COLO668 (cell line): ENCODE results near the gene ANK3.

ENCODE experiments used
- DNase-seq: peaks from one replicate; lab custom pipeline; 2025; ENCODE audit not compliant: unreplicated experiment; lab: John Stamatoyannopoulos, UW

Gene ANK3

GRCh38 chr10:60380781-60381180, 8.9 kb downstream of the ANK3 start:
- DNase-seq = no peak

- no peak for DNase-seq
Observed at GRCh38 chr10:60377955-60378354, 11.7 kb downstream of the ANK3 start.

GRCh38 chr10:60377042-60377352, 12.7 kb downstream of the ANK3 start:
- no peak for DNase-seq

- DNase-seq = no peak
Observed at GRCh38 chr10:60376221-60377041, 13.2 kb downstream of the ANK3 start.

GRCh38 chr10:60375293-60376004, 14.2 kb downstream of the ANK3 start:
- DNase-seq = no peak

GRCh38 chr10:60374836-60375235, 14.8 kb downstream of the ANK3 start:
- no peak for DNase-seq

GRCh38 chr10:60372436-60372835, 17.2 kb downstream of the ANK3 start:
- DNase-seq = no peak

GRCh38 chr10:60369547-60369930, 20.1 kb downstream of the ANK3 start:
- no peak for DNase-seq

GRCh38 chr10:60368875-60369546, 20.7 kb downstream of the ANK3 start:
- no peak for DNase-seq

GRCh38 chr10:60367901-60368300, 21.8 kb downstream of the ANK3 start:
- no peak for DNase-seq

GRCh38 chr10:60367431-60367830, 22.2 kb downstream of the ANK3 start:
- no peak for DNase-seq

GRCh38 chr10:60367024-60367423, 22.7 kb downstream of the ANK3 start:
- no peak for DNase-seq

- DNase-seq = no peak
Observed at GRCh38 chr10:60363187-60363586, 26.5 kb downstream of the ANK3 start.

GRCh38 chr10:60362461-60362860, 27.2 kb downstream of the ANK3 start:
- no peak for DNase-seq

- no peak for DNase-seq
Observed at GRCh38 chr10:60359066-60359465, 30.6 kb downstream of the ANK3 start.

- DNase-seq = no peak
Observed at GRCh38 chr10:60358282-60358681, 31.4 kb downstream of the ANK3 start.

GRCh38 chr10:60353519-60354258, 36.0 kb downstream of the ANK3 start:
- no peak for DNase-seq

GRCh38 chr10:60352105-60352504, 37.6 kb downstream of the ANK3 start:
- no peak for DNase-seq

GRCh38 chr10:60351191-60351853, 38.4 kb downstream of the ANK3 start:
- DNase-seq = no peak

GRCh38 chr10:60350400-60350799, 39.3 kb downstream of the ANK3 start:
- no peak for DNase-seq

GRCh38 chr10:60349426-60349825, 40.2 kb downstream of the ANK3 start:
- DNase-seq = no peak
